AG08396 (cell line): Measurements from ENCODE around the gene ST6GAL1.

Source experiments
- DNase-seq: peaks from one replicate; pipeline ENCODE4 v3.0.0; 2012; ENCODE audit warnings: low spot score, mixed read lengths

Gene ST6GAL1

GRCh38 chr3:187077537-187077936 lies 147.2 kb downstream of the ST6GAL1 start:
- no peak for DNase-seq

GRCh38 chr3:187079090-187080022 lies 149.0 kb downstream of the ST6GAL1 start:
- no peak for DNase-seq

GRCh38 chr3:187080799-187081450 lies 150.6 kb downstream of the ST6GAL1 start:
- no peak for DNase-seq

- DNase-seq: no peak
Measured at GRCh38 chr3:187082758-187083375, 152.5 kb downstream of the ST6GAL1 start.

- no peak for DNase-seq
Measured at GRCh38 chr3:187084126-187084525, 153.8 kb downstream of the ST6GAL1 start.

- DNase-seq: no peak
Measured at GRCh38 chr3:187084580-187084979, 154.3 kb downstream of the ST6GAL1 start.

GRCh38 chr3:187085021-187085666 lies 154.8 kb downstream of the ST6GAL1 start:
- no peak for DNase-seq

GRCh38 chr3:187085933-187086332 lies 155.6 kb downstream of the ST6GAL1 start:
- DNase-seq: no peak

GRCh38 chr3:187086831-187087230 lies 156.5 kb downstream of the ST6GAL1 start:
- no peak for DNase-seq

- no peak for DNase-seq
Measured at GRCh38 chr3:187088701-187089100, 158.4 kb downstream of the ST6GAL1 start.

GRCh38 chr3:187093320-187093719 lies 163.0 kb downstream of the ST6GAL1 start:
- no peak for DNase-seq

- DNase-seq: no peak
Measured at GRCh38 chr3:187098923-187099512, 168.7 kb downstream of the ST6GAL1 start.

GRCh38 chr3:187101184-187102072 lies 171.1 kb downstream of the ST6GAL1 start:
- peak; percentile 53 for DNase-seq

- no peak for DNase-seq
Measured at GRCh38 chr3:187102073-187102634, 171.8 kb downstream of the ST6GAL1 start.

- no peak for DNase-seq
Measured at GRCh38 chr3:187103251-187103650, 172.9 kb downstream of the ST6GAL1 start.

GRCh38 chr3:187104342-187104741 lies 174.0 kb downstream of the ST6GAL1 start:
- no peak for DNase-seq

- DNase-seq: peak; percentile 6
Measured at GRCh38 chr3:187104933-187105332, 174.6 kb downstream of the ST6GAL1 start.

GRCh38 chr3:187105700-187106099 lies 175.4 kb downstream of the ST6GAL1 start:
- DNase-seq: no peak

GRCh38 chr3:187107989-187108388 lies 177.7 kb downstream of the ST6GAL1 start:
- no peak for DNase-seq

GRCh38 chr3:187110156-187110555 lies 179.8 kb downstream of the ST6GAL1 start:
- no peak for DNase-seq
